ENCODE data around the gene UIMC1.

UIMC1 gene

GRCh38 chr5:176955895-176956294, 50.7 kb downstream of the UIMC1 start:
- DNase-seq (ENCODE audit: low read depth in 2 of 3, low spot score in 2 of 3), result no peak

- DNase-seq (ENCODE audit: low read depth in 2 of 3, low spot score in 2 of 3), result no peak
These were observed 52.5 kb downstream of the UIMC1 start for GRCh38 chr5:176954050-176954449.

GRCh38 chr5:176952531-176953193, 53.9 kb downstream of the UIMC1 start:
- no peak for DNase-seq (ENCODE audit: low read depth in 2 of 3, low spot score in 2 of 3)

GRCh38 chr5:176948458-176948857, 58.1 kb downstream of the UIMC1 start:
- DNase-seq (ENCODE audit: low read depth in 2 of 3, low spot score in 2 of 3), result no peak

GRCh38 chr5:176947847-176948246, 58.7 kb downstream of the UIMC1 start:
- no peak for DNase-seq (ENCODE audit: low read depth in 2 of 3, low spot score in 2 of 3)

GRCh38 chr5:176944268-176944667, 62.3 kb downstream of the UIMC1 start:
- no peak for DNase-seq (ENCODE audit: low read depth in 2 of 3, low spot score in 2 of 3)

- no peak for DNase-seq (ENCODE audit: low read depth in 2 of 3, low spot score in 2 of 3)
These were observed 62.8 kb downstream of the UIMC1 start for GRCh38 chr5:176943816-176944215.

- no peak for DNase-seq (ENCODE audit: low read depth in 2 of 3, low spot score in 2 of 3)
These were observed 64.6 kb downstream of the UIMC1 start for GRCh38 chr5:176941951-176942350.

GRCh38 chr5:176938472-176938871, 68.1 kb downstream of the UIMC1 start:
- no peak for DNase-seq (ENCODE audit: low read depth in 2 of 3, low spot score in 2 of 3)

GRCh38 chr5:176935017-176935416, 71.6 kb downstream of the UIMC1 start:
- no peak for DNase-seq (ENCODE audit: low read depth in 2 of 3, low spot score in 2 of 3)

- DNase-seq (ENCODE audit: low read depth in 2 of 3, low spot score in 2 of 3), result no peak
These were observed 72.2 kb downstream of the UIMC1 start for GRCh38 chr5:176934309-176934930.

GRCh38 chr5:176929654-176930053, 76.9 kb downstream of the UIMC1 start:
- DNase-seq (ENCODE audit: low read depth in 2 of 3, low spot score in 2 of 3), result no peak

GRCh38 chr5:176927562-176927961, 79.0 kb downstream of the UIMC1 start:
- DNase-seq (ENCODE audit: low read depth in 2 of 3, low spot score in 2 of 3), result no peak

- DNase-seq (ENCODE audit: low read depth in 2 of 3, low spot score in 2 of 3), result no peak
These were observed 83.8 kb downstream of the UIMC1 start for GRCh38 chr5:176922817-176923216.

GRCh38 chr5:176921714-176922113, 84.9 kb downstream of the UIMC1 start:
- DNase-seq (ENCODE audit: low read depth in 2 of 3, low spot score in 2 of 3), result no peak

GRCh38 chr5:176918613-176919012, 88.0 kb downstream of the UIMC1 start:
- DNase-seq (ENCODE audit: low read depth in 2 of 3, low spot score in 2 of 3), result no peak

GRCh38 chr5:176916337-176916736, 90.2 kb downstream of the UIMC1 start:
- no peak for DNase-seq (ENCODE audit: low read depth in 2 of 3, low spot score in 2 of 3)

GRCh38 chr5:176915906-176916305, 90.7 kb downstream of the UIMC1 start:
- DNase-seq (ENCODE audit: low read depth in 2 of 3, low spot score in 2 of 3), result no peak

GRCh38 chr5:176912115-176912514, 94.5 kb downstream of the UIMC1 start:
- DNase-seq (ENCODE audit: low read depth in 2 of 3, low spot score in 2 of 3), result no peak

- no peak for DNase-seq (ENCODE audit: low read depth in 2 of 3, low spot score in 2 of 3)
These were observed 97.8 kb downstream of the UIMC1 start for GRCh38 chr5:176908675-176909368.

- no peak for DNase-seq (ENCODE audit: low read depth in 2 of 3, low spot score in 2 of 3)
These were observed 99.8 kb downstream of the UIMC1 start for GRCh38 chr5:176906796-176907195.

GRCh38 chr5:176906126-176906525, 100.5 kb downstream of the UIMC1 start:
- no peak for DNase-seq (ENCODE audit: low read depth in 2 of 3, low spot score in 2 of 3)
